Peyer's patch (tissue), 4 donors: ENCODE measurements around the gene ARL1.

ENCODE experiments used
- CTCF ChIP-seq, 6 experiments: fragments of 450-650 bp in 4 of 6; fragments of 200-600 bp in 2 of 6; sonication (generic) in 1 of 6; IDR thresholded peaks; one replicate each; pipeline ENCODE4 v1.5.1; 2017 to 2019; ENCODE audit warnings: antibody characterized with exemption in 6 of 6, mild to moderate bottlenecking in 3 of 6, moderate library complexity in 1 of 6
- POLR2A ChIP-seq, 2 donors: fragments of 450-650 bp; IDR thresholded peaks; one replicate each; pipeline ENCODE4 v1.5.1; 2017; ENCODE audit warnings: antibody characterized with exemption in 2 of 2, mild to moderate bottlenecking in 2 of 2, moderate library complexity in 2 of 2

DNA sequence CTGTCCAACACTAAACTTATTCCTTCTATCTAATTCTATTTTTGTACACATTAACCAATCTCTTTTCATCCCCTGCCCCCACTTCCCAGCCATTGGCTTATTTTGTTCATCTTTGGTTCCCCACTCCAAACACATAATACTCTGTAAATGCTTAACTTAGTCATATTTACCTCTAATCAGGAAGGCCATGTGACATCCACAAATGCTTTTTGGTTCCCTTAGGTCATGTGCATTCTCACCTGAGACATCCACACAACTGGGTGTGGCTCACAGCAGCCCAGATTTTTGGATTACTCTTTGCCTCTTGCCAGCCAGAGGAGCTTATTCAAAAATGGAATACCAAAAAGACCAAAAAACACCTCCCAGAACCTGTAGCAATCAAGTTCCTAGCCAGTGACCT, 28.4 kb downstream of the ARL1 start:
- TF ChIP-seq CTCF (IDR thresholded peaks at IDR 0.05) (no peak), POLR2A (IDR thresholded peaks at IDR 0.05) (no peak)
